Colonic mucosa (tissue), 4 donors: Measurements from ENCODE around the gene PHYKPL. TPM values are rescaled to one million over a fixed set of nuclear protein-coding genes. Genes with fewer than 3 reads are reported as not detected.
A peak's percentile ranks its signal among the peaks of the same experiment; 100 is the strongest.

Source experiments
- DNase-seq: peaks from one replicate; pipeline ENCODE4 v3.0.0-alpha.2; 2020
- H3K27ac ChIP-seq: fragments of 200-600 bp; one replicate; pipeline ENCODE4 v1.8.0; 2021
- H3K27me3 ChIP-seq: fragments of 200-600 bp; one replicate; pipeline ENCODE4 v1.8.0; 2021
- H3K36me3 ChIP-seq: fragments of 200-600 bp; one replicate; pipeline ENCODE4 v1.8.0; 2021
- H3K4me1 ChIP-seq: fragments of 200-600 bp; one replicate; pipeline ENCODE4 v1.8.0; 2021; ENCODE audit warnings: mild to moderate bottlenecking
- H3K4me3 ChIP-seq: fragments of 200-600 bp; one replicate; pipeline ENCODE4 v1.8.0; 2021
- H3K9ac ChIP-seq, 2 donors: one replicate each; pipeline ENCODE4 v1.7.0; 2013; ENCODE audit warnings: control low read depth in 2 of 2, low read depth in 2 of 2, low read length in 2 of 2
- H3K9me3 ChIP-seq: fragments of 200-600 bp; one replicate; pipeline ENCODE4 v1.8.0; 2021
- intact Hi-C: fragments of 100-400 bp; cut with DNase I; formaldehyde crosslinking; loops from one replicate; pipeline ENCODE4 v1.14.1; 2022
- total RNA-seq, 2 donors: library from RNA; stranded (reverse); fragmentation: NEBNext Ultra II Directional in 1 of 2; extraction: Animal tissue kit (Norgen Biotek cat#: 25700) in 1 of 2; gene quantifications; one replicate each; pipeline ENCODE4 v1.2.1, GENCODE V29; 2021
- TF ChIP-seq, protein P1 (sequence below): fragments of 200-600 bp; IDR thresholded peaks from one replicate; pipeline ENCODE4 v1.8.0; 2022; ENCODE audit warnings: antibody characterized with exemption, mild to moderate bottlenecking
- donor health status: healthy.
- donor health status: DM: no; HTN: no; CAD: no.
- donor health status: DM: no; HTN: no; CAD: no.

PHYKPL gene
- total RNA-seq, 2 donors from 2014 or later = 101 to 159 TPM

DNA sequence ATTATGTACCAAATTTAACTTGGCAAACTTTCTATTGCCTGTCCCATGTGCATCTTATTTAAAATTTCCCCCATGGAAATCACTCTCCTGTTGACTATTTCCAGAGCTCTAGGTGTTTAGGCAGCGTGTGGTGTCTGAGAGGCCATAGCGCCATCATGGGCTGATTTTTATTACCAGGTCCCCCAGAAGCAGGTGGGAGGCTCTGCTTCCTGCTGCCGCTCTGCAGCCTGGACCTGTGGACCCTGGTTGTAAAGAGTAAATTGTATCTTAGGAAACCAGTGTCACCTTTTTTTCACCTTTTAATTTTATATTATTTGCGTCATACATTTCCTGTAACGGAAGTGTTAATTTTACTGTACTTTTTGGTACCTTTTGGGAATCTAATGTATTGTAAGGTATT is 21.9 kb downstream of the PHYKPL start:
- Histone ChIP-seq H3K27me3 (no peaks in the 10 kb centered on the region), H3K36me3 (peaks cover 17% of the 10 kb centered on the region), H3K27ac (peak overlapping the region; percentile 95), H3K9me3 (no peaks in the 10 kb centered on the region), H3K4me1 (peaks cover 40% of the 10 kb centered on the region), H3K4me3 (no peak overlapping the region), H3K9ac (peak overlapping the region in 1 of 2 donors; percentile 99)
- DNase-seq = no peak
- TF ChIP-seq, protein P1, sequence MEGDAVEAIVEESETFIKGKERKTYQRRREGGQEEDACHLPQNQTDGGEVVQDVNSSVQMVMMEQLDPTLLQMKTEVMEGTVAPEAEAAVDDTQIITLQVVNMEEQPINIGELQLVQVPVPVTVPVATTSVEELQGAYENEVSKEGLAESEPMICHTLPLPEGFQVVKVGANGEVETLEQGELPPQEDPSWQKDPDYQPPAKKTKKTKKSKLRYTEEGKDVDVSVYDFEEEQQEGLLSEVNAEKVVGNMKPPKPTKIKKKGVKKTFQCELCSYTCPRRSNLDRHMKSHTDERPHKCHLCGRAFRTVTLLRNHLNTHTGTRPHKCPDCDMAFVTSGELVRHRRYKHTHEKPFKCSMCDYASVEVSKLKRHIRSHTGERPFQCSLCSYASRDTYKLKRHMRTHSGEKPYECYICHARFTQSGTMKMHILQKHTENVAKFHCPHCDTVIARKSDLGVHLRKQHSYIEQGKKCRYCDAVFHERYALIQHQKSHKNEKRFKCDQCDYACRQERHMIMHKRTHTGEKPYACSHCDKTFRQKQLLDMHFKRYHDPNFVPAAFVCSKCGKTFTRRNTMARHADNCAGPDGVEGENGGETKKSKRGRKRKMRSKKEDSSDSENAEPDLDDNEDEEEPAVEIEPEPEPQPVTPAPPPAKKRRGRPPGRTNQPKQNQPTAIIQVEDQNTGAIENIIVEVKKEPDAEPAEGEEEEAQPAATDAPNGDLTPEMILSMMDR = no peak
- intact Hi-C loops = no loop called here

DNA sequence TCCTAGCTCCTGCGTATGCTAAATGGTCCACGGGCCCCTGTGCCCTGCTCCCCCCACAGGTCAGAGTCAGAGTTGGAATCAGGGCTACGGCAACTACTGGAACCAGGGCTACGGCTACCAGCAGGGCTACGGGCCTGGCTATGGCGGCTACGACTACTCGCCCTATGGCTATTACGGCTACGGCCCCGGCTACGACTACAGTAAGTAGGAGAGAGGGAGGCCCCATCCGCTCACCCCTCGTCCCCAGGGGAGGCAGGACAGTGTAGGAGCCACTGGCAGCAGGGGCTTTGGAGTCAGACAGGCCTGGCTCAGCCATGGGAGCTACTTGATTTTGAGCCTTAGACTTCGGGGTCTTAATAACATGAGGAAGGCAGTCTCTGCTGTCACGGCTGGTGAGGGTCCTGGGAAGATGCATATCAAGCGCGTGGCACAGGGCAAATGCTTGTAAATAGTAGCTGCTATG is 22.5 kb downstream of the PHYKPL start:
- intact Hi-C loops = no loop called here
- peaks cover 34% of the 10 kb centered on the region for H3K4me1 ChIP-seq
- TF ChIP-seq, protein P1 = no peak
- H3K27me3 ChIP-seq = no peaks in the 10 kb centered on the region
- H3K36me3 ChIP-seq = peaks cover 17% of the 10 kb centered on the region
- peak overlapping the region; percentile 95 for H3K27ac ChIP-seq
- DNase-seq = no peak
- H3K9ac ChIP-seq = peak overlapping the region; percentile 38 to 99
- H3K9me3 ChIP-seq = no peaks in the 10 kb centered on the region
- H3K4me3 ChIP-seq = no peak overlapping the region

DNA sequence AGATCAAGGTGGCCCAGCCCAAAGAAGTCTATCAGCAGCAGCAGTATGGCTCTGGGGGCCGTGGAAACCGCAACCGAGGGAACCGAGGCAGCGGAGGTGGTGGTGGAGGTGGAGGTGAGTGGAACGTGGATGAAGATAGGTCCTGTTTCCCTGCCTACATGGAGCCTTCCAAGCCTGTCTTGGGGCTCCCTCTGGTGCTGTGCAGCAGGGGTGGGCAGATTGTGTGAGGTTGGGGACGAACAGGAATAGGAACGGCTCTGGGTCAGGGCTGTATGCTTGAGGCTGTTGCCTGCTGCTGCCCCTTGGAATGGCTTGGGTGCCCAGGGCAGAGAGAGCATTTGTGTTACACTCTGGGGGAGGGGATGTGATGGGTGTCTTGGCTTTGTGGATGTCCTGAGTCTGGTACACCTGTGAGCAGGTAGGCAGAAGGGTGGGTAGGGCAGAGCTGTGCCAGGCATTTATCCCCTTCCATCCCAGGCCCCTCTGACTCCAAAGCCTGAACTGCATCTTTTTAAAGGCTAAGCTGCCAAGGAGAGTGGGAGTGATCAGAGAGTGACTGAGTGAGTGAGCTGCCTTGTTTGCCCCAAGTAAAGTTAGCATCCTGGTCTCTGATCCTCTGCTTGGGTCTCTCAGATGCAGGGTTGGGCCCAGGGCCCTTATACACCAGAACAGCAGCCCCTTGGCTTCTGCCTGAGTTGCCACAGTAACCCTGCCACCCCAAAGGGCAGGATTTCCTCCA is 23.1 kb downstream of the PHYKPL start:
- intact Hi-C loops = no loop called here
- DNase-seq = no peak

DNA sequence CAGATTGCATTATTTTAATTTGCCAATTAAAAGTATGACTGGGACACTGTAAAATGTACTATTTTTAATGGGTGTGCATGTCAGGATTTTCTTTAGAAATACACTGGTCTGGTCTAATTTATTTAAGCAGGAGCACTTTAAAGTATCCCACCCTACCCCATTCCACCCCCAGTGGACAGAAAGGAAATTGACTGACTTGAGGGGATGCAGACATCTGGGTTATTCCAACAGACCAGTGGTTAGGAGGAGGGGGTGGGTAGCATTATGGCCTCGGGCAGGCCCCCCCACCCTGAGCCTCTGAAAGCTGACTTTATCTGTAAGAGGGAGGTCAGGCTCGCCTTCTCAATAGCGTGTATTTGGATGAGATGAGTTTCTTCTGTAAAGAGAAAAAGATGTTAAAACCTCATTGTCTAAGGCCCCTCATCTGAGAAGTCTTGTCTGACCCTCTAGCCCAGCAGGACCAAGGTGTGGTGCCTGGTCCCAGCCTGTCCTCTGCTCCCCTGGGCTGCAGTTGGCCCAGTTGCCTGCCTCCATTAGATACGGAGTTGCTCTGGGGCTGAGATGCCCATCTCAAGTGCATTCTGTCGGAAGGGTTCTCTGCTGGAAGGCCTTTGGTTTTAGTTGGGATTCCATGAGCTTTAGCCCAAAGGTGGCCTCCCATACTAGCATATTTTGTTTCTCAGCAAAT is 23.9 kb downstream of the PHYKPL start:
- Histone ChIP-seq H3K4me3 (no peak overlapping the region), H3K4me1 (peaks cover 22% of the 10 kb centered on the region), H3K9me3 (no peaks in the 10 kb centered on the region), H3K36me3 (peaks cover 17% of the 10 kb centered on the region), H3K27ac (peak overlapping the region; percentile 95), H3K27me3 (no peaks in the 10 kb centered on the region), H3K9ac (peak overlapping the region; percentile 28 to 99)
- TF ChIP-seq, protein P1 = no peak
- intact Hi-C loops = no loop called here
- peak; percentile 23 for DNase-seq

More for the DNA sequence above, 23.1 kb downstream of the PHYKPL start:
- no peak overlapping the region for H3K4me3 ChIP-seq
- TF ChIP-seq, protein P1 = no peak
- peak overlapping the region; percentile 95 for H3K27ac ChIP-seq
- peaks cover 17% of the 10 kb centered on the region for H3K36me3 ChIP-seq
- H3K9ac ChIP-seq = peak overlapping the region; percentile 38 to 99
- H3K27me3 ChIP-seq = no peaks in the 10 kb centered on the region
- H3K4me1 ChIP-seq = peaks cover 28% of the 10 kb centered on the region
- no peaks in the 10 kb centered on the region for H3K9me3 ChIP-seq

DNA sequence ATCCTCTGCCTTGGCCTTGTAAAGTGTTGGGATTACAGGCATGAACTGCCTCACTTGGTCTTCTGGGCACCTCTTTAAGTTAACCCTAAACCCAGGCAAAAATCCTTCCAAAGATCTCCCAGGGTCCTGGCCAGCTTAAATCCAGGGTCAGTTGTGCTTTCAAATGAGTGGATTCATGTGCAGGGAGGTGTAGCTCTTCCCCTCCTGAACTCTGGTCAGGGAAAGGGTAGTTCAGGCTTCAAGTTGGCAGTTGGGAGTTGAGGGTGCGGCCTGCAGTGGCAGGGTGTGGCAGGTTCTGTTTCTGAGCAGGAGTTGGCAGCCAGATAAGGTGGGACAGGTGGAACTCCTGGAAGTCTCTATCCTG is 24.7 kb downstream of the PHYKPL start:
- no peaks in the 10 kb centered on the region for H3K9me3 ChIP-seq
- H3K4me3 ChIP-seq = no peak overlapping the region
- H3K9ac ChIP-seq = peak overlapping the region in 1 of 2 donors; percentile 99
- H3K27me3 ChIP-seq = no peaks in the 10 kb centered on the region
- TF ChIP-seq, protein P1 = no peak
- peak; percentile 89 for DNase-seq
- H3K36me3 ChIP-seq = peaks cover 17% of the 10 kb centered on the region
- H3K4me1 ChIP-seq = peaks cover 22% of the 10 kb centered on the region
- intact Hi-C loops = no loop called here
- peak overlapping the region; percentile 95 for H3K27ac ChIP-seq
